GM18508 (cell line): ENCODE measurements around the gene TMEM108.

Experiments used
- ATAC-seq: cut with Tn5 transposase; IDR thresholded peaks from one replicate; pipeline ENCODE4 v1.9.1; 2021; ENCODE audit warnings: moderate number of reproducible peaks; ENCODE audit not compliant: insufficient read depth, unreplicated experiment

Gene TMEM108

DNA sequence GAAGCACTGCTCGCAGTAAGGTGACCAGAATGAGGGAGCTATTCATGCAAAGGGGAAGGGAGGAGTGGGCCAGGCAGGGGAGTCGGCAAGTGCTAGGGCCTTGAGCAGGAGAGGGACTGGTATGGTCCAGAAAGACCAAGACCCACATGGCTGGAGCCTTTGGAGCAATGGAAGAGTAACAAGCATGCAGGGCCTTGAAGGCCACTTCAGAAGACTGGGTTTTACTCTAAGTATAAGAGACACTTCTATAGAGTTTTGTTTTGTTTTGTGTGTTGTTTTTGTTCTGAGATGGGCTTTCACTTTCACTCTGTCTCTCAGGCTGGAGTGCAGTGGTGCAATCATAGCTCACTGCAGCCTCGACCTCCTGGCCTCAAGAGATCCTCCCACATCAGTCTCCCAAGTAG lies 403.7 kb downstream of the TMEM108 start:
- peak; percentile 55 for ATAC-seq

DNA sequence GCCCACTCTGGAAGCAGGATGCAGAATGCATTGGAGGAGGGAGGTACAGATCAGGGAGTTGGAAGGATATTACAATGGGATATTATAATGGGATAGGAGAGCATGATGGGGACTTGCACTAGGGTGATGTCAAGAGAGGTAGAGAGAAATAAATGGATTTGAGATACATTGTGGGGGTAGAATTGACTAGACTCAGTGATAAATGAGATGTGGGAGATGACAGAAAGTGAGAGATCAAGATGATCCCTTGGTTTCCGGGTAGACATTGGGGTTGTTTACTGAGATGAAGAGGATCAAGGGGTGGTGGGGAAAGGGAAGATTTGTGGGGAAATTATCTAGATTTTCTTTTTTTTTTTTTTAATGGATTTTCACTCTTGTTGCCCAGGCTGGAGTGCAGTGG lies 404.3 kb downstream of the TMEM108 start:
- ATAC-seq = no peak

DNA sequence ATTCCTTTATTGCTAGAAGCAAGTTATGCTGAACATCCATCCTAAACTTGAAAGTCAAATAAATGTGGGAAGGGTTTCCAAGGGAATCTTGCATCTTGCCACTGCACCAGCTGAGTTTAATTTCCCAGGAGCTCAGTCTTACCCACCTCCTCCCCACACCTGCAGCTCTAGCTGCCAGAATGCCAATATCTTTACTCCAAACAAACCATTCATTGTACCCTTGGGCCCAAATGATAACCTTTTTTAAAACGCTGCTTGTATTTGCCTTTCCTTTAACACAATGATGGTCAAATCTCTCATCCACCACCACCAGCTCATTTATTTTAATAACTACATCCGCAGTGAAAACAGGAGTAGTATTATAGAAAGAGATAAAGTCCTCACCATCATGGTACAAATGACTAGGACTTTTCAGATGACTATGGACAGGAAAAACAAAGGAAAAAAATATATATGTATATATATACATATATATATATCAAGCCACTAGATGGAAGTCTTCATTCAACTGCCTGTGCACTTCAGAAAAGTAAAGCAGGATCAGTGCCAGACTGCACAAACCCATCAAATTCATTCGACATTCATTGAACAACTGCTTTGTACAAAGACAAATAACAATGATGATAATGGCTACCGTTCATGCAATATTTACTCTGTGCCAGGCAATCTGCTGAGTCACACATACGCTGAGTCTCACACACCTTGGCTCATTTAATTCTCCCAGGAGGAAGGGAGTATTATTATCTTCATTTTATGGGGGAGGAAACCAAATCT lies 405.6 kb downstream of the TMEM108 start:
- ATAC-seq = no peak

DNA sequence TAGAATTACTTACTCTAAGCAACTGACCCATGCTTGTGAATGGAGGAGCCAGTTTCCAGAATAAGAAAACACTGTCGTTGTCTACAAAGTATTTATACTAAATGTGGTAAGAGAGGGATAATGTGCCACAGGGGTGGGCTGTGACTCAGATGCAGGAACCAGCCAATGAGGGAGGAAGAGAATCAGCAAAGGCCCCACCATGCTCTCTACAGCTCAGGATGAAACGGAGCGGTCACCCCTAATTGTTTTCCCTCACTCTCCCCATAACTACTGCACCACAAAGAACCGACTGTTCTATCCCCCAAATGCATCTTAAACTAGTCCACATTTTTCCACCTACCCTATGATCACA lies 406.2 kb downstream of the TMEM108 start:
- ATAC-seq = no peak

DNA sequence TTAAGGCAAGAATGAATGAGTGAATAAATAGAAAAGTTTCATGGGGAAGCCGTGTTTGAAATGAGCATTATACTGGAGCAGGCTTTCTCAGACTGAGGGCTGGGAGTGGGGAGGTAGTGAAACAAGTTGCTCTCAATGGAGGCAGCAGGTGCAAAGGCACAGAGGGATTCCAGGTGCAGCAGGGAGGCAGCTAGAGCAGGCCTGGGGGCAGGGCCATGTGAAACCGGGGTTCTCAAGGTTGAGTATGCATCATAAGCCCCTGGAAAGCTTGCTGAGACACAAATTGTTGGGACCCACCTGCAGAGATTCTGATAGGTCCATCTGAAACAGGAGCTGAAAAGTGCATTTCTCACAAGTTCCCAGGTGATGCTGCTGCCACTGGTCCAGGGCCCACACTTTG lies 406.9 kb downstream of the TMEM108 start:
- no peak for ATAC-seq
